Stimulated activated CD8-positive, alpha-beta memory T cell treated with anti-CD3 and anti-CD28 coated beads, Interleukin-7, amount 100 ng/mL, for 24 hours (primary cell): ENCODE results near the gene COL4A2.

Source experiments
- DNase-seq: peaks from one replicate; pipeline ENCODE4 v3.0.0-alpha.2; 2020; ENCODE audit warnings: low read depth

Gene COL4A2

GRCh38 chr13:110290153-110290552, 16.9 kb upstream of the COL4A2 start:
- DNase-seq, result no peak

DNA sequence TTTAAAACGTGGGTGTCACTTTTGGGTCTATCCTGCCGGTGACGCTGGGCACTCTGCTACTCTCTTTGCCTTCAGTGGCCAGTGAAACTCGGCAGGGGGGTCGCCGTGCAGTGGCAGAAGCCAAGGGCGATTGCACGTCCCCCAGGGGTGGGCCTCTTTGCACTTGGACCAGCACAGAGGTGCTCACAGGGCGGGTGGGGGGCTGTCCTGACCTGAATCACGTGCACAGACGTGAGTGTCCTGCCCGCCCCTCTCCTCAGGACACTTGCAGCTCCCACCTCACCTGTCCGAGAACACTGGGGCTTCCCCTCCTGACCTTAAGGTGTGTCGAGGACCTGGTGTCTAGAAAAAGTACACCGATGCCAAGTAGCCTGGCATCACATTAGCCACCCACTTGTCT, 16.3 kb upstream of the COL4A2 start:
- DNase-seq, result no peak

- DNase-seq, result no peak
These were observed 15.8 kb upstream of the COL4A2 start for GRCh38 chr13:110291286-110291685.

DNA sequence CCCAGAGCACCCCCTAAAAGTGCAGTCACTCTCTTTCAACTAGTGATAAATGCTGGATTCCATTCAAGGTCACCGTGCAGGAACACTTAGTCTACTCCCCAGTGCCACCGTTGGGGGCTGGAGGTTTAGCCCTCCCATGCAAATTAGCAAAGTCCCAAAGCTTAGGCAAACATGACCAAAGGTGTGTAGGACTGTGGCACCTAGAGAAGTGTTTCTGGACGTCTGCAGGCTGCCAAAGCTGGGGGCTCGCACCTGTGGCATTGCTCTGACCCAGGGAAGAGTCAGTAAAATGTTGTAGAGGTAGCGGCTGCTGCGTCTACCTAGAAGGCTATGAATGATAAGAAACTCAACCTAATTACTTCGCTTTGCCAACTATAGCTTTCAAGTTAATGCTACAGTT, 14.0 kb upstream of the COL4A2 start:
- DNase-seq, result no peak

DNA sequence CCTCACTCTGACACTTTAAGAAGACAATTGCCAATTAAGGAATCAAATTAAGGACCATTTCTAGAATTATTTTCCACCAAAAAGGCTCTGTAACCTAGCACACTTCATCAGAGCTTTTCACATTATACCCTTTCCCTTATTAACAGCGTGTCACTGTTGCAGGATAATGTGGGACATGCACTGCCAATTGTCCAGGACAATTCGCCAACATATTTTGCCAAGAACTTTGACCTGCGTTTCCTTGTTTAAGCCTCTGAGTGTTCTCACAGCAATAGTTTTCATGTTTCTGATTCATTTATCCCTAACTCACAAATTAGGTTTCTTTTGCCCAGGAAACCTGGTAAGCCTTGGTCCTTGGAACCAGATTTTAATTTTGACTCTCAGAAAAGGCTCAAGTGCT, 13.4 kb upstream of the COL4A2 start:
- no peak for DNase-seq

DNA sequence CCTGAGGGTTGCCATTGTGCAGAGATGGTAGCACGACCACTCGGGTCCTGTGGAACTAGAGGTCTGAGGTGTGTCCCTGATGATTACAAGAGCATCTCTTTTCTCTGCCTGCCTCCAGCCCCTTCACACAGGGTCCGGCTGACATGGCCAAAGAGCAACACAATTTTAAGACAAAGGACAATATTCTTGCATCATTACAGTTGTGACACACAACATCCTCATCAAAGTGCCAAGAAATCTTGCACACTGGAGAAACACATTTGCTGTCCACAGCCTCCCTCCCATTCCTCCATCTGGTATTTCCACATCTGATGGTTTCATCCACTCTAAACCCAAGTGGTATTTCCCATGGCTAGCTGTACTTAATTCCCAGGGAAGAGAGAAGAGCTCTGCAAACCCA, 12.9 kb upstream of the COL4A2 start:
- no peak for DNase-seq

DNA sequence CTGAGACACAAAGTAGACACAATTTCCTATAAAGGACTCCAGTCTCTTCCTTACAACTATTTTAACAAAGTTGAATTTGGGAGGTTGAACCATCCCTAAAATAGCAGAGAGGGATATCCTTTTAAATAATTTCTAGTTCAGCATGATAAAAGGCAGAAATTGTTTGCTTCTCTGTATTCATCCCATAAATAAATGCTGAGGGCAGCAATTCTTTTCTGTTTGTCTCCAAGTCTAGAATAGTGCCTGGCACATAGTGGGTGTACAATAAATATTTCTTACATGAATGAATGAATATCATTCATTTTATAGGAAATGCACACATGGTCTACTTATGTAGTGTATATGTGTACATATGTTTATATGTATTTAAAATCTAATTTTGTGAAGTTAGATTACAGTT, 12.5 kb upstream of the COL4A2 start:
- no peak for DNase-seq

GRCh38 chr13:110297011-110297410, 10.1 kb upstream of the COL4A2 start:
- no peak for DNase-seq

DNA sequence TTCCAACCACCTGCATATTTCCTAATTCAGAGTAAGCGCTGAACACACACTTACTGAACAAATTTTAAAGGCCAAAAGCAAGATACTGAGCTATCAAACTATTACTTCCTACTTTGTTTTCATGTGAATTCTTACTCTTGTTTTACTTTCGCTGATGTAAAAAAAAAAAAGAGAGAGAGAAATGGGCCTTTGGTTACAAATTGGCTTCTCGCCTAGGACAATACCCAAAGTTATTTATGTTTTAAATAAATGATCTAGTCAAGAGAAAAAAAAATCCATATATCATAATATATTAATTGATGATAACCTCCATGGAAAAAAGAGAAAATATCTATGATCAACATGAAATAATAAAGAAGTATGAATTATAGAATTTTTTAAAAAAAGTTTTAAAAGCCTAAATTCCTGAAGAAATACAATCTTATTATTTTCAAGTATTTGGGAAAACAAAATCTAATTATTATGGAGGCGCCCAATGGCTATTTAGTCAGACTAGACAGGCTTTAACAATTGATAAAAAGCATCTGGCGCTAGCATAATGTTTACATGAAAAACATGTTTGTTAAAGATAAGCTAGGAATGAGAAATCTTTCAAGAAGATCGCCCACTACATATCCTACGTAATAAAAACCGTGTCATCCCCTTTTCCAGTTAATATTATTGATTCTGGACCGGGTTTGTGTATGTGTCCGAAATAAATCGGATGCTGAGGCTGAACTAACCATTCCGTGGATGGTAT, 9.1 kb upstream of the COL4A2 start:
- no peak for DNase-seq

GRCh38 chr13:110298505-110299282, 8.4 kb upstream of the COL4A2 start:
- DNase-seq, result no peak

- no peak for DNase-seq
These were observed 7.7 kb upstream of the COL4A2 start for GRCh38 chr13:110299283-110299840.

GRCh38 chr13:110300090-110300815, 6.8 kb upstream of the COL4A2 start:
- no peak for DNase-seq

- no peak for DNase-seq
These were observed 6.0 kb upstream of the COL4A2 start for GRCh38 chr13:110301083-110301482.

GRCh38 chr13:110301606-110302553, 5.2 kb upstream of the COL4A2 start:
- DNase-seq, result no peak

- DNase-seq, result no peak
These were observed 4.1 kb upstream of the COL4A2 start for GRCh38 chr13:110302997-110303396.

- DNase-seq, result no peak
These were observed 3.4 kb upstream of the COL4A2 start for GRCh38 chr13:110303644-110304043.

DNA sequence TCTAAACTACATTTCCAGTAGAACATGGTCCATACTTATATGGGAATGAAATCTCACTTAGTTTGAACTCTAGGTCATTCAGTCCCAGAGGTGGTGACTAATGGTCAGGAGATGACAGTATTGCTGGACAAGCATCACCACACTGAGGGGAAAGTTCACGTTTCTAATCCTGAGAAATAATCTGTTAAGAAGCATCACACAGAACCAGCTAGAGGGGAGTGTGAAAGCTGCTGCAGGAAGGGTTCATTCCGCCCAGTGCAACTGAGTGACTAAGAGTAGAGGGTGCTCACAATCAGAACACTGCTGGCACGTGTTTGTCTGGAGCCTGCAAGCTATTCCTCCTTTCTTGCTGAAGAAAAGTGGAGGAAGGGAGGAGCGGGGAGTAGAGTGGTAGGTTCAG, 2.8 kb upstream of the COL4A2 start:
- DNase-seq, result no peak

GRCh38 chr13:110305001-110305400, 2.1 kb upstream of the COL4A2 start:
- DNase-seq, result no peak

DNA sequence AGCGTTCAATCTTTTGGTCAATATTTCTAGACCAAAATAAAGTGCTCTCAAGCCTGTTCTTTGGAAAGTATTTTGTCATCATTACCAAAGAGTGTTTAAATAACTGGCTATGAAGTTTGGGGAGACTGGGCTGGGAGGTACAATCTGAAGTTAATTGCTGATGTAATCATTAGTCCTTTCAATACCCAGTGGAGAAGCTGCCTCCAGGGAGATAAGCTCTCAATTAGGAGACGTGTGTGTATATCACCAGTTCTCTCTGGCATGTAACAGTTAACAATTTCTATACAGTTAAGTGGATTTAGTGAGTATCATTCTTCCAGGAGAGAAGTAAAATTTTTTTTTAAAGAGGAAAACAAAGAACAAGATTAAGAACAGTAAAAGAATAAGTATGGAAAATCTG, 1.5 kb upstream of the COL4A2 start:
- DNase-seq, result no peak

DNA sequence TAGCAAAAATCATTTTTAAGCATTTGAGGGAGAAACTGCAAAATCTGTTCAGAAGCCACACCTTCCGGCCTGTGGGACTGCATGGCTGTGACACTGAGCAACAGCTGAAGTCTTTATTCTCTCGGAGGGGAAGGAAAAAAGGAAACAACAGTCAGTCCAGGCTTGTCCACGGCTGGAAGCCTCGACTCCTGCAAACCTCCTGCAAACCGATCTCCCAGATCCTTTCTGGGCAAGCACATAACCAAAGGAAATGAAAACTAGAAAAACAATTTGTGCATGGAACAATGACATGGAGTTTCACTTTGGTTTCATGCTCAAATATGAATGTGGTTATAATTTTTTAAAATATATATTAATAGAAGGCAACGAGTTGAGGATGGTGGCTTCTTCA, 1.1 kb upstream of the COL4A2 start:
- no peak for DNase-seq

- DNase-seq, result no peak
These were observed 634 bp upstream of the COL4A2 start for GRCh38 chr13:110306340-110306959.
